HepG2 (cell line): Measurements from ENCODE around the gene TRIP6. TPM values are rescaled to one million over a fixed set of nuclear protein-coding genes. Genes with fewer than 3 reads are reported as not detected.

Source experiments
- ATAC-seq: fragments of 200-7000 bp; cut with Tn5 transposase; 3 replicates; pipeline ENCODE4 v1.9.1; 2020; ENCODE audit warnings: mild to moderate bottlenecking, moderate library complexity
- BruUV-seq: library from RNA; stranded (reverse); fragments of 400-500 nt; replicated peaks from 2 replicates; lab custom pipeline; 2021; lab: Mats Ljungman, UMichigan
- CTCF ChIA-PET: fragments of 300-600 bp; formaldehyde crosslinking; extraction: SDS; loops from one replicate; lab custom pipeline; 2021; ENCODE audit warnings: low total read pairs, inconsistent platforms, low intra/inter-chr PET ratio; lab: Yijun Ruan, JAX
- POLR2A ChIA-PET: fragments of 350-600 bp; sonication (Branson Sonifier 250); formaldehyde crosslinking; loops from one replicate; lab custom pipeline; 2020; ENCODE audit warnings: antibody characterized with exemption, inconsistent platforms; lab: Yijun Ruan, JAX
- DNase-seq: peaks from one replicate; pipeline ENCODE4 v3.0.0-alpha.2; 2015; ENCODE audit warnings: low spot score
- FAIRE-seq: peaks from 3 replicates; lab custom pipeline; 2011; peaks lifted over from hg19 to GRCh38; lab: Jason Lieb, UNC
- H2AFZ ChIP-seq: one replicate; pipeline ENCODE4 v1.6.1; 2011; ENCODE audit warnings: low read length, inconsistent platforms
- H3K27ac ChIP-seq: fragments of 300-600 bp; 3 replicates; pipeline ENCODE4 v1.8.0; 2011; ENCODE audit warnings: mixed run types, mild to moderate bottlenecking, mixed read lengths, low read length, inconsistent platforms; ENCODE audit not compliant: insufficient read depth; ENCODE audit errors: extremely low read length
- H3K27me3 ChIP-seq, 2 experiments: fragments of 200-600 bp in 1 of 2; 2 replicates in 1 of 2; 3 replicates in 1 of 2; pipeline versions ENCODE4 v1.6.0 to v1.8.0; 2011; ENCODE audit warnings: low read length in 2 of 2, mild to moderate bottlenecking in 2 of 2, moderate library complexity in 2 of 2, inconsistent platforms in 1 of 2; ENCODE audit not compliant: insufficient read depth in 2 of 2, control insufficient read depth in 1 of 2
- H3K36me3 ChIP-seq, 2 experiments: fragments of 200-600 bp in 1 of 2; replicated peaks in 1 of 2; 2 replicates in 1 of 2; 3 replicates in 1 of 2; pipeline versions ENCODE4 v1.5.1 to v1.8.0; 2011; ENCODE audit warnings: low read length in 2 of 2, inconsistent platforms in 1 of 2; ENCODE audit not compliant: insufficient read depth in 2 of 2, control insufficient read depth in 1 of 2
- H3K4me1 ChIP-seq: 2 replicates; pipeline ENCODE4 v1.5.1; 2012; ENCODE audit warnings: low read length, inconsistent platforms; ENCODE audit not compliant: insufficient read depth
- H3K4me2 ChIP-seq: 2 replicates; pipeline ENCODE4 v1.6.0; 2011; ENCODE audit warnings: low read depth, low read length, inconsistent platforms
- H3K4me3 ChIP-seq, 3 experiments: fragments of 200-600 bp in 1 of 3; sonication (generic), shearing (Covaris generic) in 1 of 3; replicated peaks in 1 of 3; 2 replicates each; pipeline ENCODE4 v1.5.1; 2011 to 2016; ENCODE audit warnings: low read length in 3 of 3, inconsistent platforms in 2 of 3, low read depth in 2 of 3, mild to moderate bottlenecking in 2 of 3, control low read depth in 1 of 3, mixed read lengths in 1 of 3; ENCODE audit not compliant: insufficient read depth in 1 of 3
- H3K79me2 ChIP-seq: one replicate; pipeline ENCODE4 v1.6.1; 2011; ENCODE audit warnings: low read length, inconsistent platforms; ENCODE audit not compliant: insufficient read depth
- H3K9ac ChIP-seq: 2 replicates; pipeline ENCODE4 v1.6.0; 2011; ENCODE audit warnings: mild to moderate bottlenecking, low read depth, low read length, inconsistent platforms; ENCODE audit not compliant: insufficient read depth
- H3K9me3 ChIP-seq: 2 replicates; pipeline ENCODE4 v1.5.1; 2012; ENCODE audit warnings: mild to moderate bottlenecking, low read length
- H4K20me1 ChIP-seq: 2 replicates; pipeline ENCODE4 v1.6.0; 2011; ENCODE audit warnings: inconsistent platforms, mild to moderate bottlenecking, low read length, moderate library complexity; ENCODE audit not compliant: insufficient read depth
- HNF4A ChIP-seq: sonication (generic); formaldehyde crosslinking; IDR thresholded peaks from 2 replicates; pipeline ENCODE4 v1.4.0; 2020; ENCODE audit warnings: missing genetic modification reagents
- HNF4G ChIP-seq, 2 experiments: sonication (generic) in 1 of 2; formaldehyde crosslinking in 1 of 2; IDR thresholded peaks; 2 replicates each; pipeline versions ENCODE4 v1.4.0 to v1.6.1; 2011 to 2020; ENCODE audit warnings: borderline replicate concordance in 2 of 2, low read depth in 2 of 2, mild to moderate bottlenecking in 2 of 2, low read length in 1 of 2, missing genetic modification reagents in 1 of 2, moderate library complexity in 1 of 2
- ISX ChIP-seq: sonication (generic); formaldehyde crosslinking; conservative IDR thresholded peaks from 2 replicates; pipeline ENCODE4 v1.5.0; 2020; ENCODE audit warnings: missing genetic modification reagents
- NCOA1 ChIP-seq: sonication (generic); formaldehyde crosslinking; IDR thresholded peaks from 2 replicates; pipeline ENCODE4 v1.9.0; 2021; ENCODE audit warnings: missing genetic modification reagents
- NFIB ChIP-seq: sonication (generic); formaldehyde crosslinking; IDR thresholded peaks from 2 replicates; pipeline ENCODE4 v1.9.0; 2021; ENCODE audit warnings: missing genetic modification reagents, mild to moderate bottlenecking, borderline replicate concordance
- ZNF276 ChIP-seq: sonication (generic); formaldehyde crosslinking; IDR thresholded peaks from 2 replicates; pipeline ENCODE4 v1.4.0; 2020; ENCODE audit warnings: mild to moderate bottlenecking, low read depth, missing genetic modification reagents
- ZNF333 ChIP-seq: sonication (generic); formaldehyde crosslinking; IDR thresholded peaks from 2 replicates; pipeline ENCODE4 v1.4.0; 2020; ENCODE audit warnings: mild to moderate bottlenecking, missing genetic modification reagents, borderline replicate concordance
- ZNF570 ChIP-seq: sonication (generic); formaldehyde crosslinking; IDR thresholded peaks from 2 replicates; pipeline ENCODE4 v1.4.0; 2020; ENCODE audit warnings: mild to moderate bottlenecking, missing genetic modification reagents, borderline replicate concordance
- ZNF577 ChIP-seq: sonication (generic); formaldehyde crosslinking; IDR thresholded peaks from 2 replicates; pipeline ENCODE4 v1.4.0; 2020; ENCODE audit warnings: mild to moderate bottlenecking, low read depth, missing genetic modification reagents, borderline replicate concordance
- ZNF75D ChIP-seq: sonication (generic); formaldehyde crosslinking; IDR thresholded peaks from 2 replicates; pipeline ENCODE4 v1.8.1; 2023; ENCODE audit warnings: missing genetic modification reagents, mild to moderate bottlenecking, borderline replicate concordance
- ZNF772 ChIP-seq: sonication (generic); formaldehyde crosslinking; IDR thresholded peaks from 2 replicates; pipeline ENCODE4 v1.5.0; 2020; ENCODE audit warnings: mild to moderate bottlenecking, missing genetic modification reagents
- WGBS: methylation state at CpG from one replicate; pipeline ENCODE4 v1.1.6; 2017; ENCODE audit warnings: low lambda C conversion rate; 5-methylcytosine and 5-hydroxymethylcytosine counted together
- in situ Hi-C: cut with HindIII; loops from 2 replicates; pipeline ENCODE4 v1.10.0; 2017; ENCODE audit warnings: low pct_unique_long_range_greater_than_20kb; ENCODE audit not compliant: extremely low pct_ligation_motif_present
- intact Hi-C: fragments of 100-400 bp; cut with micrococcal nuclease; formaldehyde crosslinking; loops from one replicate; pipeline ENCODE4 v1.10.0; 2022; ENCODE audit not compliant: unreplicated experiment
- polyA plus RNA-seq, 8 experiments: library from polyadenylated mRNA; depleted of rRNA in 3 of 8; stranded (reverse) in 7 of 8; unstranded in 1 of 8; fragments of >200 nt; fragmentation: Illumina TruSeq in 4 of 8; extraction: Trizol in 4 of 8; gene quantifications; 2 replicates each; pipeline versions ENCODE4 v1.2.1 to v1.2.3, GENCODE V29; 2011 to 2016; ENCODE audit warnings: low read depth in 4 of 8, missing spikeins in 1 of 8, mixed read lengths in 1 of 8; ENCODE audit not compliant: insufficient read depth in 1 of 8
- total RNA-seq, 5 experiments: library from RNA; depleted of rRNA; stranded (reverse); fragments of >200 nt; fragmentation: Illumina TruSeq; extraction: Trizol; gene quantifications; 2 replicates each; pipeline ENCODE4 v1.2.3, GENCODE V29; 2016; ENCODE audit warnings: low read depth in 1 of 5
- TF ChIP-seq, protein P1 (sequence below): sonication (generic); IDR thresholded peaks from 2 replicates; pipeline ENCODE4 v1.6.1; 2016; ENCODE audit warnings: low read depth, borderline replicate concordance
- TF ChIP-seq, protein P2 (sequence below): sonication (generic); formaldehyde crosslinking; IDR thresholded peaks from 2 replicates; pipeline ENCODE4 v1.4.0; 2020; ENCODE audit warnings: mild to moderate bottlenecking, missing genetic modification reagents, borderline replicate concordance
- TF ChIP-seq, protein P3 (sequence below): sonication (generic); formaldehyde crosslinking; IDR thresholded peaks from 2 replicates; pipeline ENCODE4 v1.8.0; 2022; ENCODE audit warnings: missing genetic modification reagents, mild to moderate bottlenecking, inconsistent platforms, borderline replicate concordance

Gene TRIP6
- total and polyA plus RNA-seq, 2 of the 13 experiments (the other 11 are each of a cell fraction or from before 2014, with no cell fraction given), result 0.34 to 0.38 TPM

GRCh38 chr7:100901921-100902332, 34.7 kb downstream of the TRIP6 start (continued):
- TF ChIP-seq HNF4G (IDR thresholded peaks at IDR 0.05; ENCODE audit: borderline replicate concordance, low read depth, low read length), result peak; percentile 37; the same call in 1 of the 2 replicates
- no peak for TF ChIP-seq HNF4G (CRISPR knock-in tag; IDR thresholded peaks at IDR 0.05; ENCODE audit: borderline replicate concordance, low read depth)
- TF ChIP-seq NCOA1 (CRISPR knock-in tag), result no peak
- TF ChIP-seq HNF4A (CRISPR knock-in tag), result peak; percentile 64
- TF ChIP-seq ZNF570 (CRISPR knock-in tag), result no peak
- TF ChIP-seq, protein P1, sequence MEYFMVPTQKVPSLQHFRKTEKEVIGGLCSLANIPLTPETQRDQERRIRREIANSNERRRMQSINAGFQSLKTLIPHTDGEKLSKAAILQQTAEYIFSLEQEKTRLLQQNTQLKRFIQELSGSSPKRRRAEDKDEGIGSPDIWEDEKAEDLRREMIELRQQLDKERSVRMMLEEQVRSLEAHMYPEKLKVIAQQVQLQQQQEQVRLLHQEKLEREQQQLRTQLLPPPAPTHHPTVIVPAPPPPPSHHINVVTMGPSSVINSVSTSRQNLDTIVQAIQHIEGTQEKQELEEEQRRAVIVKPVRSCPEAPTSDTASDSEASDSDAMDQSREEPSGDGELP, result peak; percentile 77

- no peak overlapping the region for H3K27ac ChIP-seq
- ATAC-seq (no peak), FAIRE-seq (no peak), DNase-seq (no peak)
- 35% methylated on average over 7 of the region's 7 CpGs for WGBS
- H3K9ac ChIP-seq, result no peak overlapping the region
- H3K4me1 ChIP-seq, result peaks cover 8% of the 10 kb centered on the region
- intact Hi-C loops, result no loop called here
- H3K4me2 ChIP-seq, result no peak overlapping the region
- H4K20me1 ChIP-seq, result no peaks in the 10 kb centered on the region
- no peaks in the 10 kb centered on the region for H3K79me2 ChIP-seq
- ChIA-PET CTCF (no interaction called here), POLR2A (no interaction called here)
- in situ Hi-C loops, result no loop called here
- H3K36me3 ChIP-seq, result no peaks in the 10 kb centered on the region
- H3K27me3 ChIP-seq, result peaks cover 0 to 3% of the 10 kb centered on the region in 2 experiments; a peak in 1 of 5 replicates
- BruUV-seq, result no TSS peak
- no peaks in the 10 kb centered on the region for H3K9me3 ChIP-seq
- TF ChIP-seq, protein P2, sequence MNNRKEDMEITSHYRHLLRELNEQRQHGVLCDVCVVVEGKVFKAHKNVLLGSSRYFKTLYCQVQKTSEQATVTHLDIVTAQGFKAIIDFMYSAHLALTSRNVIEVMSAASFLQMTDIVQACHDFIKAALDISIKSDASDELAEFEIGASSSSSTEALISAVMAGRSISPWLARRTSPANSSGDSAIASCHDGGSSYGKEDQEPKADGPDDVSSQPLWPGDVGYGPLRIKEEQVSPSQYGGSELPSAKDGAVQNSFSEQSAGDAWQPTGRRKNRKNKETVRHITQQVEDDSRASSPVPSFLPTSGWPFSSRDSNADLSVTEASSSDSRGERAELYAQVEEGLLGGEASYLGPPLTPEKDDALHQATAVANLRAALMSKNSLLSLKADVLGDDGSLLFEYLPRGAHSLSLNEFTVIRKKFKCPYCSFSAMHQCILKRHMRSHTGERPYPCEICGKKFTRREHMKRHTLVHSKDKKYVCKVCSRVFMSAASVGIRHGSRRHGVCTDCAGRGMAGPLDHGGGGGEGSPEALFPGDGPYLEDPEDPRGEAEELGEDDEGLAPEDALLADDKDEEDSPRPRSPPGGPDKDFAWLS (CRISPR knock-in tag), result no peak
- TF ChIP-seq, protein P3, sequence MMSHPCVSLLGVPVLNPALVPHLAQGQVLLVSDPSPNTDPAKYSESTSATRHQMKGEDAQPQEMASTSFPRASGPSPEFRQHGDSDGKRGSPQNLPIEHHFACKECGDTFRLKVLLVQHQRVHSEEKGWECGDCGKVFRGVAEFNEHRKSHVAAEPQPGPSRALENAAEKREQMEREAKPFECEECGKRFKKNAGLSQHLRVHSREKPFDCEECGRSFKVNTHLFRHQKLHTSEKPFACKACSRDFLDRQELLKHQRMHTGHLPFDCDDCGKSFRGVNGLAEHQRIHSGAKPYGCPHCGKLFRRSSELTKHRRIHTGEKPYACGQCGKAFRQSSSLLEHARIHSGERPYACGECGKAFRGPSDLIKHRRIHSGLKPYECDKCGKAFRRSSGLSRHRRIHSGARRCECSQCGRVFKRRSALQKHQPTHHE (CRISPR knock-in tag), result no peak
- TF ChIP-seq ZNF276 (CRISPR knock-in tag) (no peak), ZNF577 (CRISPR knock-in tag) (no peak), ZNF75D (no peak), ZNF333 (CRISPR knock-in tag) (no peak), NFIB (CRISPR knock-in tag) (no peak), ZNF772 (CRISPR knock-in tag) (no peak), ISX (CRISPR knock-in tag) (no peak)
- TF ChIP-seq, all 625 proteins: peak for 0
- Histone ChIP-seq H3K4me3 (no peak overlapping the region), H2AFZ (no peak overlapping the region)
Measured at GRCh38 chr7:100902638-100903037, 35.5 kb downstream of the TRIP6 start.
